Measurements from ENCODE around the gene UBASH3A. TPM values are rescaled to one million over a fixed set of nuclear protein-coding genes. Genes with fewer than 3 reads are reported as not detected.

Gene UBASH3A
- polyA plus RNA-seq, 1 donor (not counting 4 experiments of a cell fraction or from before 2014, with no cell fraction given) = not detected

GRCh38 chr21:42473498-42474042, 69.9 kb downstream of the UBASH3A start:
- Histone ChIP-seq H3K4me2 (ENCODE audit: control insufficient read depth, extremely low read depth, insufficient read depth, low read depth, low read length) (peak overlapping the region; percentile 45), H3K9me1 (ENCODE audit: control insufficient read depth, extremely low read depth, insufficient read depth, low read length) (no peaks in the 10 kb centered on the region), H3K36me3 (ENCODE audit: control insufficient read depth in 2 of 2, extremely low read depth in 1 of 2, insufficient read depth in 2 of 2, low read length in 2 of 2) (no peaks in the 10 kb centered on the region), H2AFZ (ENCODE audit: control insufficient read depth, low read length) (peak overlapping the region; percentile 82), H3K4me3 (ENCODE audit: control insufficient read depth in 2 of 3, extremely low read depth in 1 of 3, insufficient read depth in 2 of 3, low read depth in 1 of 3, low read length in 3 of 3) (no peak overlapping the region), H4K20me1 (ENCODE audit: control insufficient read depth, extremely low read depth, insufficient read depth, low read length) (no peaks in the 10 kb centered on the region), H3K27me3 (ENCODE audit: control insufficient read depth, extremely low read depth, insufficient read depth, low read length) (no peaks in the 10 kb centered on the region), H3K4me1 (ENCODE audit: control insufficient read depth, extremely low read depth, insufficient read depth, low read length) (peaks cover 22% of the 10 kb centered on the region), H3K79me2 (ENCODE audit: control insufficient read depth, insufficient read depth, low read length) (no peaks in the 10 kb centered on the region), H3K9me3 (ENCODE audit: control insufficient read depth, low read depth, low read length) (no peaks in the 10 kb centered on the region), H3K9ac (ENCODE audit: control insufficient read depth, extremely low read depth, insufficient read depth, low read length) (peak overlapping the region; percentile 38), H3K27ac (ENCODE audit: control insufficient read depth, insufficient read depth, low read length) (peak overlapping the region; percentile 38)
- DNase-seq (ENCODE audit: low read depth, low spot score) = no peak
- dilution Hi-C loops (cut with MboI; ENCODE audit: extremely low pct_ligation_motif_present, low sequenced_read_pairs) = no loop called here
- no peak for FAIRE-seq
- TF ChIP-seq EZH2 (IDR thresholded peaks at IDR 0.05; ENCODE audit: low read length) (no peak), CTCF (optimal IDR thresholded peaks at IDR 0.05 in 1 of 3, IDR thresholded peaks at IDR 0.05 in 1 of 3, conservative IDR thresholded peaks at IDR 0.05 in 1 of 3; ENCODE audit: extremely low read depth in 1 of 3, insufficient read depth in 2 of 3, low read length in 3 of 3) (no peak)

- Histone ChIP-seq H3K79me2 (ENCODE audit: control insufficient read depth, insufficient read depth, low read length) (no peaks in the 10 kb centered on the region), H3K9me1 (ENCODE audit: control insufficient read depth, extremely low read depth, insufficient read depth, low read length) (no peaks in the 10 kb centered on the region), H3K4me3 (ENCODE audit: control insufficient read depth in 2 of 3, extremely low read depth in 1 of 3, insufficient read depth in 2 of 3, low read depth in 1 of 3, low read length in 3 of 3) (peak overlapping the region in 1 of 3 experiments; percentile 1), H4K20me1 (ENCODE audit: control insufficient read depth, extremely low read depth, insufficient read depth, low read length) (no peaks in the 10 kb centered on the region), H2AFZ (ENCODE audit: control insufficient read depth, low read length) (peak overlapping the region; percentile 82), H3K9ac (ENCODE audit: control insufficient read depth, extremely low read depth, insufficient read depth, low read length) (peak overlapping the region; percentile 38), H3K27ac (ENCODE audit: control insufficient read depth, insufficient read depth, low read length) (peak overlapping the region; percentile 38), H3K4me2 (ENCODE audit: control insufficient read depth, extremely low read depth, insufficient read depth, low read depth, low read length) (peak overlapping the region; percentile 45), H3K36me3 (ENCODE audit: control insufficient read depth in 2 of 2, extremely low read depth in 1 of 2, insufficient read depth in 2 of 2, low read length in 2 of 2) (no peaks in the 10 kb centered on the region), H3K27me3 (ENCODE audit: control insufficient read depth, extremely low read depth, insufficient read depth, low read length) (no peaks in the 10 kb centered on the region), H3K9me3 (ENCODE audit: control insufficient read depth, low read depth, low read length) (no peaks in the 10 kb centered on the region), H3K4me1 (ENCODE audit: control insufficient read depth, extremely low read depth, insufficient read depth, low read length) (peaks cover 17% of the 10 kb centered on the region)
- dilution Hi-C loops (cut with MboI; ENCODE audit: extremely low pct_ligation_motif_present, low sequenced_read_pairs) = no loop called here
- FAIRE-seq = peak; percentile 94
- peak; percentile 48 for DNase-seq (ENCODE audit: low read depth, low spot score)
- TF ChIP-seq CTCF (optimal IDR thresholded peaks at IDR 0.05 in 1 of 3, IDR thresholded peaks at IDR 0.05 in 1 of 3, conservative IDR thresholded peaks at IDR 0.05 in 1 of 3; ENCODE audit: extremely low read depth in 1 of 3, insufficient read depth in 2 of 3, low read length in 3 of 3) = peak in 1 of 3 experiments; percentile 23
- TF ChIP-seq EZH2 (IDR thresholded peaks at IDR 0.05; ENCODE audit: low read length) = no peak
Measured at GRCh38 chr21:42474043-42474831, 70.5 kb downstream of the UBASH3A start.
